MM.1S (cell line): ENCODE measurements around the gene CTAGE4.
"Not testable (repeated sequence)": the region's sequence is repeated elsewhere in the genome, so short reads cannot be mapped to it uniquely, and the experiment has no call there.

Source experiments
- CTCF ChIP-seq: fragments of 300-600 bp; sonication (generic); IDR thresholded peaks from 2 replicates; pipeline ENCODE4 v1.5.1; 2016; ENCODE audit warnings: antibody characterized with exemption, low read length, mixed read lengths
- EZH2 ChIP-seq: fragments of 300-600 bp; sonication (generic); optimal IDR thresholded peaks from 2 replicates; pipeline ENCODE3; 2017; ENCODE audit warnings: low read depth, mild to moderate bottlenecking, antibody characterized with exemption, low read length, mixed read lengths
- EZH2phosphoT487 ChIP-seq: fragments of 300-600 bp; sonication (generic); IDR thresholded peaks from 2 replicates; pipeline ENCODE4 v1.6.1; 2018; ENCODE audit warnings: antibody characterized with exemption, low read length

DNA sequence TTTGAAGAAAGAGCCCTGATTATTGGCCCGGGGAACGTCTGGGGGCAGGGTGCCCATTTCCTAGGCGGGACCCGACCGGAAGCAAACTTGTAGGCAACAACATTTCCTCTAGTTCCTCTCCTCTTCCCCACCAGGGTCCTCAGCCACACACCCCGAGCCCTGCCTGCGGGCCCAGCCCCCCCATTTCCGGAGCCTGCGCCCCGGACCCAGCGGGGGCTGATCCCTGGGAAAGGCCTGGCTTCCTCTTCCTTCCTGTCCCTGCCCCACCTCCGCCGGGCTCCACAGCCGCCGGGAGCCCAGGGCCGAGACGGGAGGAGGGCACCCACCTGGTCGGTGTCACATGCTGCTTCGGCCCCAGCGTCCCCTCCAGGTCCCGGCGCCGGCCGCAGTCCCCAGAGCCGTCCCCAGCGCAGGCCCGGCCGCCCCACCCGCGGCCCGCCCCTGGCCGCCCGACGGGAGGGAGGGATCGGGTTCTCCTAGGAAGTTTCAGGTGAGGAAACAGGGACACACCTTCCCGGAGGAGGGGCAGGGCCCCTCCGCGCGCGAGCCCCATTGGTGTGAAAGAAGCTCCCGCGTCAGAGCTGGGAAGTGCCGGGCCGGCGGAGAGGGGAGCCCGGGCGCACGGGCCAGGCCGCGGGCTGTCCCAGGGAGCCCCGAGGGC is 12.1 kb downstream of the CTAGE4 start, which contains the start of gene ARHGEF35:
- not testable (repeated sequence) for TF ChIP-seq CTCF, EZH2, EZH2phosphoT487
